NOMO-1 (cell line): Measurements from ENCODE around the gene ZNF384.
A peak's percentile ranks its signal among the peaks of the same experiment; 100 is the strongest.

Experiments
- DNase-seq, 2 experiments: peaks; one replicate each; lab custom pipeline; 2025; ENCODE audit not compliant: unreplicated experiment in 2 of 2; lab: John Stamatoyannopoulos, UW

ZNF384 gene

GRCh38 chr12:6699989-6700645 is 10.9 kb upstream of the ZNF384 start:
- DNase-seq, result no peak

- DNase-seq, result no peak
Measured at GRCh38 chr12:6699259-6699988, 10.2 kb upstream of the ZNF384 start.

- no peak for DNase-seq
Measured at GRCh38 chr12:6698352-6699046, 9.3 kb upstream of the ZNF384 start.

- no peak for DNase-seq
Measured at GRCh38 chr12:6697584-6698351, 8.6 kb upstream of the ZNF384 start.

- peak in 1 of 2 experiments; percentile 69 for DNase-seq
Measured at GRCh38 chr12:6696690-6697583, 7.8 kb upstream of the ZNF384 start.

GRCh38 chr12:6695313-6696045 is 6.3 kb upstream of the ZNF384 start:
- DNase-seq, result no peak

GRCh38 chr12:6694701-6695100 is 5.5 kb upstream of the ZNF384 start:
- no peak for DNase-seq

GRCh38 chr12:6693832-6694355 is 4.7 kb upstream of the ZNF384 start:
- DNase-seq, result no peak

- no peak for DNase-seq
Measured at GRCh38 chr12:6692888-6693287, 3.7 kb upstream of the ZNF384 start.

- no peak for DNase-seq
Measured at GRCh38 chr12:6691473-6691872, 2.3 kb upstream of the ZNF384 start.

- peak; percentile 42 to 59 for DNase-seq
Measured at GRCh38 chr12:6688543-6688998, 604 bp downstream of the ZNF384 start.

- DNase-seq, result no peak
Measured at GRCh38 chr12:6685814-6686213, 3.4 kb downstream of the ZNF384 start.

- peak in 1 of 2 experiments; percentile 39 for DNase-seq
Measured at GRCh38 chr12:6684609-6685008, 4.6 kb downstream of the ZNF384 start.

- no peak for DNase-seq
Measured at GRCh38 chr12:6676962-6677361, 12.2 kb downstream of the ZNF384 start.

- no peak for DNase-seq
Measured at GRCh38 chr12:6672143-6672542, 17.0 kb downstream of the ZNF384 start.

- no peak for DNase-seq
Measured at GRCh38 chr12:6667559-6668210, 21.5 kb downstream of the ZNF384 start.

- DNase-seq, result no peak
Measured at GRCh38 chr12:6666211-6666610, 23.0 kb downstream of the ZNF384 start.

- peak; percentile 39 to 60 for DNase-seq
Measured at GRCh38 chr12:6664902-6665301, 24.3 kb downstream of the ZNF384 start.
